Stimulated activated CD4-positive, alpha-beta T cell treated with anti-CD3 and anti-CD28 coated beads, Interleukin-4, amount 100 ng/mL, for 1 hour (primary cell): ENCODE results near the gene DOCK4.

Source experiments
- DNase-seq: peaks from one replicate; pipeline ENCODE4 v3.0.0-alpha.2; 2020

The DOCK4 gene

DNA sequence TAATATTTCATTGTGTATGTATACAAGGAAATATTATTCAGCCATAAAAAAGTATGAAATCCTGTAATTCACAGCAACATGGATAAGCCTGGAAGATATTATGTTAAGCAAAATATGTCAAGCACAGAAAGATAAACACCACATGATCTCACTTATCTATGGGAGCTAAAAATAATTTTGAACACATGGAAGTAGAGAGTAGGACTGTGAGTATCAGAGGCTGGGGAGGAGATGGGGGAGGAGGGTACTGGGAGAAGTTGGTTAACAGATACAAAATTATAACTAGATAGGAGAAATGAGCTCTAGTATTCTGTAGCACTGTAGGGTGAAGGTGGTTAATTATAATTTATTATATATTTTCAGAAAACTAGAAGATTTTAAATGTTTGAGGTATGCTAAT, 132.7 kb downstream of the DOCK4 start:
- DNase-seq: no peak

GRCh38 chr7:112072541-112073245, 133.5 kb downstream of the DOCK4 start:
- no peak for DNase-seq

DNA sequence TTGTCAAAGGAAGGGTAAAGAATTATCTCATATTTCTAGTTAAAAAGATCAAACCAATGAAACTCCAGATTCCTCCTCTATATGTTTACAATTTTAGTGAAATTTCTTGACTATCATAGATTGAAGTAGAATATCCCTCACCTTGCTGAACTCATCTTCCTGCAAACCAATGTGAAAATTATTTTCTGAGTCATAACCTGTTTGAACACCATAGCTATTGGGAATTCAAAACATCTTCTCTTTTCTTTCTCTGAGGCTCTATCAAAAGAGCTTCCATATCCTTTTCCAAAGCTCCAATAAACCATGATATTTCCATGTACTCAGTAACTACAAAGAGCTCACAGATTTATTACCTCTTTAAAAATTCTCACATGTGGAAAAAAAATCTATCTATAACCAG, 134.3 kb downstream of the DOCK4 start:
- DNase-seq: no peak

- no peak for DNase-seq
These were observed 135.4 kb downstream of the DOCK4 start for GRCh38 chr7:112070674-112071256.

DNA sequence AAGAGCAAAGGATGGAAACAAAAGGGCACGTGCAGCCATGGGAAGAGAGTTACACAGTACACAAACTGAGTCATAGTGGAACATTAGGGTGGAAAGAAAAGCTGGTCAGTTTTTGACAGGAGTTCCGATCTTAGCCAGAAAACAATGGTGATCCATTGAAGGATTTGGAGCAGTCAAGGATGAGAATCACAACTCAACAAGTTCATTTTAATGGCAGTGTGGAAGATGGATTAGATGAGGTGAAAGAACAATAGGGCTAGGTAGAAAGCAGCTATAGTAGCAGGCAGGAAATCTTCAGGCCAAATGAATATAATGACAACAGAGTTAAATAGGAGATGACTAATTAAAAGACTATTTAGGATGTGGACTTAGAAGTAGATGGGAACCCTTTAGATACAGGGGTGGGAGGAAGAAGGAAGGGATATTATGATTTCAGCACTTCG, 136.3 kb downstream of the DOCK4 start:
- DNase-seq: no peak

GRCh38 chr7:112068967-112069366, 137.2 kb downstream of the DOCK4 start:
- DNase-seq: no peak

DNA sequence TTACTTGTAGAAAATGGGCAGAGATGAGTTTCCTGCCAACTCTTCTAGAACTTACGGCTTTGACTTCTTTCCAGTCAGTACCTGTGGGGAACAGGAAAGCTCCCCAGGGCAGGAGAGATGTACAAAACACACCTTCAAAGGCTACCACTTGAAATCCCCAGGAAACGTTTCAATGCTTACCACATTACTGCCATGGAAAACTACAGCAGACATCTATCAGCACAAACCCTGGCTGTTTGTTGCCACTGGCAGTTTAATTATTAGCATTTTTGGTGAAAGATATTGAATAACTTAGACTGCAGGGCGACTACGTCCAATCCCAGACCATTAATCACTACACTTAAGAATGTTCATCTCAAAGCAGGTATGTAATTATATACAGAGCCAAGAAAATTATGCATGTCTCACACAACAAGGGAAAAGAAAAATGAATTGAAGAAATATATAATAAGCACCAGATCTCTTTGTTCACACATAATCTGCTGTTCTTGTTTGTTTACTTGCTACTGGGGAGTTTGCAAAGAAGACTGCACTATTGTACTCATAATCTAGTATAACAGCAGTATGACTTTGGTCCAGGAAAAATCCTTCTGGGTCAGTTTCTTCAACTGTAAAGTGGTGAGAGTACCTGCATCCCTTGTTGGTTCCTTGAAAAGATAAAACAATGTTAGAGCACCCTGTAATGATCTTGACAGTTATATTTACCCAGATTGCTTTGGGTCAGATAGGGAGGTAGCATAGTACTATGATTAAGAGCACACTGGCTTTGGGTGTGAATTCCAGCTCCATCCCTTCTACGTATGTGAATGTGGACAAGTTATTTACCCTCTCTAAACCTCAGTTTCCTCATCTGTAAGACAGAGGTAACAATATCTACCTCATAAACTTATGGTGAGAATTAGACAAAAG, 138.3 kb downstream of the DOCK4 start:
- no peak for DNase-seq

DNA sequence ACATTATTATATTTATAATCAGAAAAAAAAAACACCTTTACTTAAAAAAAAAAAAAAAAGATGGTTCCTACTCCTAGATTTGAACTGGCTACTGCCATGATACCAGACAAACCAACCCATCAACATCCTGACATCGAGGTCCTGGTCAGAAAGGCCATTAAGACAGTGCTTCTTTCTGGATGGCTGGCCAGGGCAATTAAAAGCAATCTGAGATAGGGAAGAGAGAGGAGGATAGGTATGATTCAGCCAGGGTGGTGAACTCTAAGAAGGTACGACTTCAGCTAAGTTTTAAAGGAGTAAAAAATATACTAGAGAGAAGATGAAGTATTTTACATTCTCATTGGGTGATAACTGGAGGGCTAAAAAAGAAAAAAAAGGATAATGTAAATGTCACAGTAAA, 139.0 kb downstream of the DOCK4 start:
- no peak for DNase-seq

DNA sequence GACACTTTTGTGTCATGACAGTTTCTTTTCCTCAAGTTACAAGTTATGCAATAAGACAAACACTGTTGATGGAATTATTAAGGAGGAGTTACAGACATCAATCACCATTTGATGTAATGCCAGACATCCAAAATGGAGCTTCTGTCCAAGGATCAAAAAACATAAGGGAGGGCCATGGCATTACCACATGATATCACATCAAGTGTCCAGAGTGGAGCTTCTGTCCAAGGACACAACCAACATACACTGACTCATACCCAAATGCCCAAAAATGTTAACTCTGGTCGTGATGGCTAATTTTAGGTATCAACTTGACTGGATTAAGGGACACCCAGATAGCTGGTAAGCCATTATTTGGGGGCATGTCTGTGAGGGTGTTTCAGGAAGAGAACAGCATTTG, 140.4 kb downstream of the DOCK4 start:
- no peak for DNase-seq

GRCh38 chr7:112064627-112065385, 141.4 kb downstream of the DOCK4 start:
- DNase-seq: no peak

DNA sequence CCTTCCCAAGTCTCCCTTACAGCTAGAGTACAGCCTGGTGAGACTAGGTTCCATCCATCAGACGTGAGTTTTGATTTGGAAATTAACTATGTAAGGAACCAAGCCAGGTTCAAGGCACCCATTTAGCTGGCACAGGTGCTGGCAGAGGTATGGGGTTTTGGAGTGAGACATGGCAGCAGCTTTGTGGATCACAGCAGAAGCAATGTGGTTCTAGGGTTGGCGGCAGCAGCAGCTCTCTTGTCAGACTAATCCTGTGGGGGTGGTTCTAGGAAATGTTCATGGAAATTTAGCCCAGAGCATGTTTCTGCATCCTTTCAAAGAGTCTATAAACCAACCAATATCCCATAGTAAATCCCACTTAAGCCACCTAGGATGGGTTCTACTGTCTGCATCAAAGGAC, 142.2 kb downstream of the DOCK4 start:
- no peak for DNase-seq

DNA sequence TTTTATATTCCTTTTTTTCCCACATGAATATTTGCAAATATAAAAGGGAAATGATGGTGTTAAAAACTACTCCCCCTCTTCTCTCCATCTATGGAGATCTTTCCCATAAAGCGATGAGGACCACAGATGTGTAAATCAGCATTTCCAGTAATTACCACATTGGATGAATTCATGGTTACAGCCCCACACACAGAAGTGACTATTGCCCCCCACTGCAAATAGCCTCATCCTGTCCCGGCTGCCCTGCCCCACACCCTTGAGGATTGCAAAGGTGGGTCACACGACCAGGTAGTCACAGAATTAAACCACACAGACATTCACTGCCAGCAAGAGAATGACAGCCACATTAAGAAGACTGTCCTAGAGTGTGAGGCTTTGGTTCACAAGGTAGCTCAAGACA, 145.1 kb downstream of the DOCK4 start:
- no peak for DNase-seq

DNA sequence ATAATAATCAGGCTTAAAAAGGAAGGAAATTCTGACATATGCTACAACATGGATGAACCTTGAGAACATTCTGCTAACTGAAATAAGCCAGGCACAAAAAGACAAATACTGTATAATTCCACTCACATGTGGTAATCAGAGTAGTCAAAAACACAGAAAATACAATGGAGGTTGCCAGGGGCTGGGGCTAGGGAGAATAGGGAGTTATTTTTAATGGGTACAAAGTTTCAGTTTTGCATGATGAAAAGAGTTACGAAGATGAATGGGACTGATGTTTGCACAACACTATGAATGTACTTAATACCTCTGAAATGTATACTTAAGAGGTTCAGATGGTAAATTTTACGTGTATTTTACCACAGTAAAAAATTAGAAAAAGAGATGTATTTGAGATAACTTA, 145.6 kb downstream of the DOCK4 start:
- DNase-seq: no peak

- DNase-seq: no peak
These were observed 146.5 kb downstream of the DOCK4 start for GRCh38 chr7:112059675-112060074.

DNA sequence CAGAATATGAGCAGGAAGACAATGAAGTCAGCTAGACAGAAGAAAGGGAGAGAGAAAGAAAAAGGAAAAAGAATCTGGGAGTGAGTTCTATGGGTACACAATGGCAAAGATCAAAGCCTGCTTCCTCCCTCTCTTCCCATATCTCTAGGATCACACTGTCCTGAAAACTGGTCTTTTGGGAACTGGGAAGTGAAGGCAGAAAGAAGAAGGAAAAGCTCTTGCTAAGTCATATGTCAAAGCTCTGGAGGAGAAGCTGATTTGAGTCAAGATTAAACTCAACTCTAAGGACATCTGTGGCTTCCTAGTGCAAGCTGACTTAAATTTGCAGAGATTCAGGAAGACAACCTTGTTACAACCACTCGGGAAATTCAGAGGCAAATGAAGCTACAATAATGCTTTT, 147.5 kb downstream of the DOCK4 start:
- no peak for DNase-seq

GRCh38 chr7:112056409-112056808, 149.8 kb downstream of the DOCK4 start:
- DNase-seq: no peak

DNA sequence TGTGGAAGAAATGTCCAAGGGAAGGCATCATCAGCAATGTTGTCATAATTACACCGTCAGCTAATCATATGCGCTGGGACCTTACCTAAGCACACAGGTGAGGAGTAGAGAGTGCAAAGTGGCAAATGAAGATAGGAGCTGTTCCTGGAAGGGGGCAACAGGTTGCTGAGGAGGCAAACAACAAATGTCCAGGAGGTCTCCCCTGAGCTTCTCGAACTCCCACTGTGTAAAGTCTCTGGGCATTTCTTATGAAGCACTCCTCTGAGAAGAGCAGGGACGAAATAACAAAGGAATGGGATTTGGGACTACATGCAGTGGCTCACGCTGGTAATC, 152.5 kb downstream of the DOCK4 start:
- no peak for DNase-seq

DNA sequence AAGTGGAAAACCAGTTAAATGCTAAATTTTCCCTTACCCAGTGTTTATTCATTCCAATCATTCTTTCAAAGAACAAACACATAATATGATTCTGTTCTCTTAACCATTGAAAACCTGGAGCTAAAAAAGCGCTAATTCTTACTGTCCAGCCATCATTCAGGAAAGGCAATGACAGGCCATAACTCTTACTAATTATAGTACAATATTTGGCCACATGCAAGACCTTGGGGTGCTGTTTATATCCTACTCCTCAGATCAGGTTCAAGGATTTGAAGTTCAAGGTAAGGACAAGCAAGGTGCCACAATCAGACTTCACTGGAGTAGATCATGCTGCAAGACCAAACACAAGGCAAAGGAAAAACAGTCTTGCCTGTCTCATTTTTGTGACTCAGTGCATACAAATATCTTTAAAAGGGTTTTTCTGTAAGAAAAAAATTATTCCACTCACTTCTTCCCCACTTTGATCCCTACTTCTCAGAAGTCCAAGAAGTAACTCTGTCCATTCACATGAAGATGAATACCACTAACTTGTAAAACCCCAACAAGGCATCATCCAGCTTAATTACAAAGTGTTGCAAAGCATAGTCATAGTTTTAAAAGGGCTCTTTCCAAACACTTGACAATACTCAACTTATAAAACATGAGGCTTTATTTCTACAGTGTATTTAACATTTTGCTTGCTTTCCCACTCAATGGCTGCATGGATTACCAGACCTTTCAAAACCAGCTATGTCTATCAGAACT, 153.0 kb downstream of the DOCK4 start:
- no peak for DNase-seq

GRCh38 chr7:112052498-112052897, 153.7 kb downstream of the DOCK4 start:
- no peak for DNase-seq

GRCh38 chr7:112050250-112050881, 155.8 kb downstream of the DOCK4 start:
- no peak for DNase-seq

DNA sequence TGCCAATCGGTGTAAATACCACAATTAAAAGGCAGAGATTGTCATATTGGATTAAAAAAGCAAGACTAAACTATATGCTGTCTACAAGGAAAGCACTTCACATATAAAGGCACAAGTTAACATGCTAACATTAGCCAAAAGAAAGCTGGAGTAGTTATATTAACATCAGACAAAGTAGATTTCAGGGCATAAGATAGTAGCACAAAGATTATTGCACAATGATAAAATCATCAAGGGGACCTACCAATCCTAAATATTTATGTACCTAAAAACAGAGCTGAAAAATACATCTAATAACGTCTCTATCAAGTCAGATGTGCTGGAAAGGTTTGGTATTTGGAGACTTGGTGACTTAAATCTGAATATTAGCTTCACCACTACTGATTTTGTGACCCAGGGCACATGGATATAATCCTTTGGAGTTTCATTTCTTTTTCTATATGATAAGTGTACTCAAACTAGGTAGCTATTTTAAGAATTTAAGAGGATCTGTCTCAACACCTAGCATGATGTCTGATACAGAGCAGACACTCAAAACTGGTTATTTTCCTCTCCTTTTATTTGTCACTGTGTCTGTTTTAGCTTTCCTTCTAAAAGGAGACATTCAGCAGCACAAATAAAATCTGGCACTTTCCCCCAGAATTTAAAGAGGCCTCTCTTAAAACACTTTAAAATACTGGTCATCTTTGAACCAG, 156.5 kb downstream of the DOCK4 start:
- DNase-seq: no peak
